RKO (cell line): ENCODE measurements around the gene MIA2.
"Not testable (repeated sequence)": the region's sequence is repeated elsewhere in the genome, so short reads cannot be mapped to it uniquely, and the experiment has no call there.

Source experiments
- DNase-seq: peaks from one replicate; pipeline ENCODE4 v3.0.0-alpha.2; 2016; ENCODE audit warnings: low spot score

MIA2 gene

GRCh38 chr14:39268393-39268792 is 34.7 kb downstream of the MIA2 start:
- peak; percentile 46 for DNase-seq

DNA sequence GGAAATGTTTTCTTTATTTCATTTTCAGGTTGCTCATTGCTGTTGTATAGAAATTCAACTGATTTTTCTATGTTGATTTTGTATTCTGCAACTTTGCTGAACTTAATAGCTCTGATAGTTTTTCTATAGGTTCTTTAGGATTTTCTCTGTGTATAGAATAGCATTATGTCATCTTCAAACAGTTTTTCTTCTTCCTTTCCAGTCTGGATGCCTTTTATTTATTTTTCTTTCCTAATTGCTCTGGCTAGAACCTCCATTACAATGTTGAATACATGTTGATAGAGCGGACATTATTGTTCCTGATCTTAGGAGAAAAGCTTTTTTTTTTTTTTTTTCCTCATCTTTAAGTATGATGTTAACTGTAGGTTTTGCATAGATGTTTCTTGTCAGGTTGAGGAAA is 39.2 kb downstream of the MIA2 start:
- no peak for DNase-seq

DNA sequence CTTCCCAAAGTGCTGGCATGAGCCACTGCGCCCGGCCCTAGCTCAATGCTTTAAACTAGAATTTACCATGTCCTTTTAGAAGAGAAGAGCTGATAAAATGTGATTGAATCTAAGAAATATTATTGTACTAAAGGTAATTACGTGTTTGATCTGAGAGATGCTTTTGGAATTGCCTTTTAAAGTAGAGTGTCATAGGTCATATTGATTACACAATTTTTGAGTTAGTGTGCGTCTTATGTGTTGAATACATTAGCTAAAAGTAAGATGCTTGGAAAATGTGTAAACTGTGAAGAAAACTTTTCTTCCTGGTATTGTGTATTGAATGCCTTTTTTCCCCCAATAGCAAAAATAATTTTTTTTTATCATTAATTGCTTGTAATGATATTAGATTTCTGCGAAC is 41.7 kb downstream of the MIA2 start:
- no peak for DNase-seq

- no peak for DNase-seq
These were observed 42.3 kb downstream of the MIA2 start for GRCh38 chr14:39276005-39276404.

GRCh38 chr14:39276579-39277114 is 42.9 kb downstream of the MIA2 start:
- DNase-seq = no peak

DNA sequence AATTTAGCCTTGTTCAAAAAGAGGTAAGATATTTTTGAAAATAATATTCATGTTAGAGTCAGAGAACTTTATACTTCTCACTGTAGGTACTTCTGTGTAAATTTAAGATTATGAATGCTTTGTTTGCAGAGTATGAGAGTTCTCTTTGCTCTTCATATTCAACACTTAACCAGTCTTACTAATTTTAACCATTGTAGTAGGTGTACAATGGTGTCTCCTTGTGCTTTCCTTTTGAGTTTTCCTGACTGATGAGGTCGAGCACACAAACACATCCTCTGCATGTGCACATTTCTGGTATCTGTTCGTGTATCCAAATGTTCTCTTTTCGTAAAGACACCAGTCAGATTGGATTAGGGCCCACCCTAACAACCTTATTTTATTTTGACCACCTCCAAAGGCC is 45.8 kb downstream of the MIA2 start:
- DNase-seq = no peak

DNA sequence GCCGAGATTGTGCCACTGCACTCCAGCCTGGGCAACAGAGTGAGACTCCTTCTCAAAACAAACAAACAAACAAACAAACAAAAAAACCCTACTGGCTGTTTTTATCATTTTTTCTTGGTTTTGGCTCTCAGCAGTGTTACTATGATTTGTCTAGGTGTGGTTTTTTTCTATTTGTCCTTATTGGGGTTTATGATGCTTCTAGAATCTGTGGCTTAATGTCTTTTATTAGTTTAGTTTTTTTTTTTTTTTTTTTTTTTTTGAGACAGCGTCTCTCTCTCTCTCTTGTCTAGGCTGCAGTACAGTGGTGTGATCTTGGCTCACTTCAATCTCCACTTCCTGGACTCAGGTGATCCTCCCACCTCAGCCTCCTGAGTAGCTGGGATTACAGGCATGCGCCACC is 47.0 kb downstream of the MIA2 start:
- DNase-seq = not testable (repeated sequence)

DNA sequence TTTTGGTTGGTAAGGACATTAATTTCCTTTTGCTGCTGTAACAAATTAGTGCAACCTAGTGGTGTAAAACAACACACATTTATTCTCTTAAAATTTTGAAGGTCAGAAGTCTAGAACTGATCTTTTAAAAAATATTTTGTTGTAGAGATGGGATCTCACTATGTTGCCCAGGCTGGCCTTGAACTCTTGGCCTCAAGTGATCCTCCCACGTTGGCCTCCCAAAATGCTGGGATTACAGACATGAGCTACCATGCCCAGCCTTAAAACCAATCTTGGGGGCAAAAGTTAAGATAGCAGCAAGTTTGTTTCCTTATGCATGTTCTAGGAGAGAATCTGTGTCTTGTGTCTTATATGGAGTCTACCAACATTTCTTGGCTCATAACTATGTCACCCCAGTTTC is 55.8 kb downstream of the MIA2 start:
- DNase-seq = no peak

DNA sequence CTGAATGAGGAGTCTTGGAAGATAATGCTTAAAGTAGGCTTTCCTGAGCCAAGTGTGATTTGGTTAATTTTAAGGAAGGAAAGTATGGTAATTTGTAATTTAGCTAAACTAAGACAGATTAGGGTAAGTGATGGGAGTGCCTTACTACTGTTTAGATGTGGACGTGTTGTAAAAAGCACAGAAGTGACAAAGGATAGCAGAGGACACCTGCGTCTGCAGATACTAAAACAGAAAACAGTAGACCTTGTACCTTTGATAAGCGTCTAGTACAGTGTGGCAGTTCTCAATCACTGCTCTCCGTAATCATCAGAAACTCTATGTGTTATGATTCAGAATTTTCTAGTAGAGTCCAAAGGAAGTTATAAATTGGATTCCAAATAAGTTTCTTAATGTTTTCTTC is 58.0 kb downstream of the MIA2 start:
- DNase-seq = no peak

- no peak for DNase-seq
These were observed 59.9 kb downstream of the MIA2 start for GRCh38 chr14:39293629-39294028.

DNA sequence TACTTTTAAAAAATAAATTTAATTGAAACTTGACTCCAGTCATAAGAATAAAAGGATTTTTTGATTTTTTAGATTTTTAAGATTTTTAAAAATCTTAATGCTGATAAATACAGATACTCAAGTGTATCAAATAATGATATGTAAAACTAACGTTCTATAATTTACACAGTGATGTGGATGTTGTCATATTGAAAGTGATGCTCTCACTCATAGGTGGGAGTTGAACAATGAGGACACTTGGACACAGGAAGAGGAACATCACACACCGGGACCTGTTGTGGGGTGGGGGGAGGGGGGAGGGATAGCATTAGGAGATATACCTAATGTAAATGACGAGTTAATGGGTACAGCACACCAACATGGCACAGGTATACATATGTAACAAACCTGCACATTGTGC is 66.7 kb downstream of the MIA2 start:
- DNase-seq = not testable (repeated sequence)

- DNase-seq = peak; percentile 14
These were observed 68.6 kb downstream of the MIA2 start for GRCh38 chr14:39302124-39302810.

DNA sequence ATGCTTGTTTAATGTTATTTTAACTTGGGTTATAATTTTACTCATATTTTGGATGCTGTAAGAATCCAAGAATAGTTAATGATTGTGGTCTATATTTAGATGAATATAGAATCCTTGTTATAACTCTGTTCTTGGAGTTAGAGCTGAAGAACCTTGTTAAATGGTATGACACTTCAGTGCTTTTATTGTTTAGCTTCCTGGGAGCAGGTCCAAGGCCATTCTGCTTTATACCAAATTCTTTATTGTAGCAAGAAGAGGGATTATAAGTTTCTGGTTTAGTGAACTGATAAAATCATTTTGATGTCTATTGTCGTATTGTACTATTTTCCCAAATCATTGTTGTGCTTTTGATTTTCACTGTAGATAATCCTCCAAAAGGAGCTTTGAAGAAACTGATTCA is 69.4 kb downstream of the MIA2 start:
- DNase-seq = no peak

DNA sequence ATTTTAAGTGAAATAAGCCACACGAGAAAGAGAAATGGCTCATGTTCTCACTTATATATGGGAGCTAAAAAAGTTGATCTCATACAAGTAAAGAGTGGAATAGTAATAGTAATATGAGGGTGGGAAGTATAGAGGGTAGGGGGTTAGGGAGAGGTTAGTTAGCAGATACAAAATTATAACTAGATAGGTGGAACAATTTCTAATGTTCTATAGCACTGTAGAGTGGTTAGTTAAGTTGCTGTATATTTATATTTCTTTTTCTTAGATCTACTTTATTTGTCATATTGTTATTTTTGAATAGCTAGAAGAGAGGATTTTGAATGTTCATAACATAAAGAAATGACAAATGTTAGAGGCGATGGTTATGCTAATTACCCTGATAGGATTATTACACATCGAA is 74.1 kb downstream of the MIA2 start:
- no peak for DNase-seq

DNA sequence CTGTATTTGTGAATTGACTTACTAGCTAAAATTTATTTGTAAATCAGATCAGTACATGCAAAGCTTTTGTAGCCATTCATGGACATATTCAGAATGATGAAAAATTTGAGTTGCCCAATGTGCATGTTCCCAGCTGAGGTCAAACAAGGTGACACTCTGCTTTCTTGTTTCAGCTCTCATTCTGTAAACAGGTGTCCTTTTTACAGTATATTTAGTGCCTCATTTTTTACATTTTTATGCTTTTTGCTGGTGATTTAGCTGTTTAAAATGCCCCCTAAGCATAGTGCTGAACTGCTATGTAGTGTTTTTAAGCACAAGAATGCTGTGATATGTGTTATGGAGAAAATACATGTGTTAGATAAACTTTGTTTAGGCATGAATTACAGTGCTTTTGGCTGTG is 76.3 kb downstream of the MIA2 start:
- no peak for DNase-seq

- no peak for DNase-seq
These were observed 82.2 kb downstream of the MIA2 start for GRCh38 chr14:39315859-39316444.

- DNase-seq = no peak
These were observed 83.3 kb downstream of the MIA2 start for GRCh38 chr14:39316830-39317553.

GRCh38 chr14:39318574-39318973 is 84.9 kb downstream of the MIA2 start:
- no peak for DNase-seq

- DNase-seq = no peak
These were observed 85.7 kb downstream of the MIA2 start for GRCh38 chr14:39319381-39319780.

GRCh38 chr14:39320318-39320717 is 86.6 kb downstream of the MIA2 start:
- no peak for DNase-seq

DNA sequence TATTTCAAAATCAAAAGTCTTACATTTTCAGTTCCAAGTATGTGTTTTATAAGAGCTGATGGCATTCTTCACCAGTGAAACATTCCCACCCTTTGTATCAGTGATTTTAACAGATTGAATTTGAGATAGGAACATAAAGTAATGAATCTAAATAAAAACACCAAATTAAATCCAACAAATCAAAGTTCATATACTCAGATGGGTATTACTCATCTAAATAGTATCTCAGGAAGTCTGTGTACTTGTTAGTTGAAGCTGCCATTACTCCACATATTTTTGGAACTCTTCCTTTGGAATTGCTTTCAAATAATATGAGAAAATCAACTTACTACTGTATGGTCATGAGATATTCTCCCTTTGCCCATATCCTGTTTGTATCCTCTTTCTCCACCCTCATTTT is 89.1 kb downstream of the MIA2 start:
- no peak for DNase-seq

DNA sequence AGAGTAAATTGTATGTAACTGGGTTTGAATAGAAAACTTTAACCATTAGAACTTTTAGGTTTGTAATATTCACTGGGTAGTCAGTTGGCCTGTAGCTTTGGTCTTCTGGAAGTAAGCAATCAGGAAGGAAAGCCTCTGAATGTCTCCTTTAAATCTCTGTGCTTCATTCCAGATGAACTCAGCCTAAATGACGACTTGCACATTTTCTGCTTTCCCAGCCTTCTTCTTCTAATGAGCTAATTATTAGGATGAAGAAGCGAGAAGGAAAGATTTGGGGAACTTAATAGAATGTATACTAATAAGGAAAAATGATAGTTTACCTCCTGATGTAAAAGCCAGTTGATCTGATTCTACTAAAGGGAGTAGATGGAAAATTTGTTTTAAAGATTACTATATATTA is 90.4 kb downstream of the MIA2 start:
- DNase-seq = no peak

GRCh38 chr14:39339003-39339402 is 105.3 kb downstream of the MIA2 start:
- no peak for DNase-seq
